HEK293 (cell line): ENCODE results near the gene FAM117B.

Experiments
- CTCF ChIP-seq: fragments of 450-650 bp; formaldehyde crosslinking; IDR thresholded peaks from 2 replicates; pipeline ENCODE4 v1.5.1; 2016; ENCODE audit warnings: missing biosample characterization, missing genetic modification characterization
- ZBTB7A ChIP-seq: fragments of 450-650 bp; formaldehyde crosslinking; IDR thresholded peaks from 2 replicates; pipeline ENCODE4 v1.5.1; 2016; ENCODE audit warnings: low read depth, missing biosample characterization, missing genetic modification characterization
- ZNF24 ChIP-seq: fragments of 450-650 bp; formaldehyde crosslinking; IDR thresholded peaks from 2 replicates; pipeline ENCODE4 v1.5.1; 2016; ENCODE audit warnings: missing biosample characterization, missing genetic modification characterization
- ZNF510 ChIP-seq: fragments of 450-650 bp; formaldehyde crosslinking; IDR thresholded peaks from 2 replicates; pipeline ENCODE4 v1.5.1; 2018; ENCODE audit warnings: mild to moderate bottlenecking, missing genetic modification characterization, missing biosample characterization; ENCODE audit not compliant: insufficient replicate concordance
- ZNF664 ChIP-seq: fragments of 450-650 bp; formaldehyde crosslinking; IDR thresholded peaks from 2 replicates; pipeline ENCODE4 v1.5.1; 2016; ENCODE audit warnings: missing biosample characterization, missing genetic modification characterization

GRCh38 chr2:202612145-202612544 lies 22.6 kb upstream of the FAM117B start:
- TF ChIP-seq ZNF24 (tag by site-specific recombination) = no peak
- no peak for TF ChIP-seq ZNF510 (tag by site-specific recombination)
- no peak for TF ChIP-seq CTCF (tag by site-specific recombination)
- no peak for TF ChIP-seq ZBTB7A (tag by site-specific recombination)
- no peak for TF ChIP-seq ZNF664 (tag by site-specific recombination)
